ENCODE data around the gene ATP2B2.

ATP2B2 gene

GRCh38 chr3:10434938-10435336 lies 70.4 kb downstream of the ATP2B2 start:
- H3K4me3 ChIP-seq (ENCODE audit: low read depth, low read length), result no peak overlapping the region
- no peak for TF ChIP-seq CTCF (IDR thresholded peaks at IDR 0.05; ENCODE audit: low read depth, low read length)

GRCh38 chr3:10434144-10434937 lies 71.0 kb downstream of the ATP2B2 start:
- no peak overlapping the region for H3K4me3 ChIP-seq (ENCODE audit: low read depth, low read length)
- TF ChIP-seq CTCF (IDR thresholded peaks at IDR 0.05; ENCODE audit: low read depth, low read length), result no peak

- H3K4me3 ChIP-seq (ENCODE audit: low read depth, low read length), result no peak overlapping the region
- no peak for TF ChIP-seq CTCF (IDR thresholded peaks at IDR 0.05; ENCODE audit: low read depth, low read length)
These were observed 72.5 kb downstream of the ATP2B2 start for GRCh38 chr3:10432931-10433330.

- H3K4me3 ChIP-seq (ENCODE audit: low read depth, low read length), result no peak overlapping the region
- TF ChIP-seq CTCF (IDR thresholded peaks at IDR 0.05; ENCODE audit: low read depth, low read length), result no peak
These were observed 73.1 kb downstream of the ATP2B2 start for GRCh38 chr3:10432156-10432845.

GRCh38 chr3:10430805-10431204 lies 74.6 kb downstream of the ATP2B2 start:
- no peak for TF ChIP-seq CTCF (IDR thresholded peaks at IDR 0.05; ENCODE audit: low read depth, low read length)
- H3K4me3 ChIP-seq (ENCODE audit: low read depth, low read length), result no peak overlapping the region

- no peak for TF ChIP-seq CTCF (IDR thresholded peaks at IDR 0.05; ENCODE audit: low read depth, low read length)
These were observed 76.8 kb downstream of the ATP2B2 start for GRCh38 chr3:10428406-10429091.

More at GRCh38 chr3:10428406-10429091, 76.8 kb downstream of the ATP2B2 start:
- H3K4me3 ChIP-seq (ENCODE audit: low read depth, low read length), result no peak overlapping the region
